ENCODE results near the gene SLC25A29. TPM values are rescaled to one million over a fixed set of nuclear protein-coding genes. Genes with fewer than 3 reads are reported as not detected.

The SLC25A29 gene
- total and polyA plus RNA-seq, 8 donors: 56.0 to 105 (median 80.5) TPM

DNA sequence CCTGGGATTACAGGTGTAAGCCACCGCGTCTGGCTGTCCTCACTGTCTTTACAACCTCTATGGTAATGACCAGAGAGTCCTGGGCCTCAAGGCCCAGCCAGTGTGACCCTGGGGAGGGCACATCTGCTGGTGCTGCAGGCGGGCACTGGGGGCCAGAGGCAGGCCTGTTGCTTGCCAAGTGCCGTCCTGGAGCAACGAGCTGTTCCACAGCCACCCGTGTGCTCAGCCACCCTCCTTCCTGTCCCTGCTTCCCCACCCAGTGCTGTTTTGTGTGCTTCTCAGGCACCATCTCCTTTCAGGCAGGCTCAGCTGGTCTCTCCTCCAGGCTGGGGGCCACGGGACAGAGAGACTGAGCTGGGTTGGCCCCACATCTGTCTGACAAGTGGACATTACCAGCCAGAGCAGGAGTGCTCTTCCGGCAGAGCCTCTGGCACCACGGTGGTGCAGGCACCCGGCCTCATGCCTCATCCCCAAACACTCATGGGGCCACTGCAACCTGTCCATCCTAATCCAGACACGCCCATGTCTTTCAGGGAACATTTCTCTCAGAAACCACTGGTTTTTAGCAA lies 25.9 kb upstream of the SLC25A29 start:
- DNase-seq (peak in 1 of 4 donors; percentile 39), ATAC-seq (no peak)
- Histone ChIP-seq H3K4me3 (no peak overlapping the region), H3K36me3 (peaks cover 0 to 53% of the 10 kb centered on the region in 2 donors), H3K27ac (no peak overlapping the region), H3K4me1 (no peaks in the 10 kb centered on the region), H3K27me3 (no peaks in the 10 kb centered on the region), H3K9me3 (no peaks in the 10 kb centered on the region)
- TF ChIP-seq, protein P1, sequence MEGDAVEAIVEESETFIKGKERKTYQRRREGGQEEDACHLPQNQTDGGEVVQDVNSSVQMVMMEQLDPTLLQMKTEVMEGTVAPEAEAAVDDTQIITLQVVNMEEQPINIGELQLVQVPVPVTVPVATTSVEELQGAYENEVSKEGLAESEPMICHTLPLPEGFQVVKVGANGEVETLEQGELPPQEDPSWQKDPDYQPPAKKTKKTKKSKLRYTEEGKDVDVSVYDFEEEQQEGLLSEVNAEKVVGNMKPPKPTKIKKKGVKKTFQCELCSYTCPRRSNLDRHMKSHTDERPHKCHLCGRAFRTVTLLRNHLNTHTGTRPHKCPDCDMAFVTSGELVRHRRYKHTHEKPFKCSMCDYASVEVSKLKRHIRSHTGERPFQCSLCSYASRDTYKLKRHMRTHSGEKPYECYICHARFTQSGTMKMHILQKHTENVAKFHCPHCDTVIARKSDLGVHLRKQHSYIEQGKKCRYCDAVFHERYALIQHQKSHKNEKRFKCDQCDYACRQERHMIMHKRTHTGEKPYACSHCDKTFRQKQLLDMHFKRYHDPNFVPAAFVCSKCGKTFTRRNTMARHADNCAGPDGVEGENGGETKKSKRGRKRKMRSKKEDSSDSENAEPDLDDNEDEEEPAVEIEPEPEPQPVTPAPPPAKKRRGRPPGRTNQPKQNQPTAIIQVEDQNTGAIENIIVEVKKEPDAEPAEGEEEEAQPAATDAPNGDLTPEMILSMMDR (IDR thresholded peaks at IDR 0.05): no peak
- intact Hi-C loops (cut with DNase I): no loop called here

DNA sequence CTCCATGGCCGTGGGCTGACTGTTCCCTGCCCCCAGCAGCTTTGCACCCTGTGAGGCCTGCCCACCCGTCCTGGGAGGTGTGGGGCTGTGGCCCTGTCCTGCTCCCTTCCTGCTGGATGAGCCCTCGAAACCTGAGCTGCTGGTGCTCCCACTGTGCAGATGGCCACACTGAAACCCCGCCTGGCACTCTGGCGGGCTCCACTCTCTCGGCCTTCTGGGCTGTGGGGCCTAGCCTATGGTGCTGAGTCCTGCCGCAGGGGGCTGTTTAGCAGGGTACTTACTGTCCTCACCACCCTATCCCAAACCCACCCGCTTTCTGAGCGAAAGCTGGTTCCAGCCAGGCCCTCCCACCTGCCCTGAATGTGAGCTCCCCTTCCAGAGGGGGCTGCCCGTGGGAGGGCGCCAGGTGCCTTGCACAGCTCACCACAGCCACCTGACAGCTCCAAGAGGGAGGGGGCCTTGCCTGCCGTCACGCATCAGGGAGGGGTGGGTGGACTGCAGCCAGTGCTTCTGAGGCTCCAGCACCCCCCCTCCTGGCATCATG lies 24.2 kb upstream of the SLC25A29 start:
- no peak overlapping the region for H3K27ac ChIP-seq
- DNase-seq (no peak), ATAC-seq (no peak)
- intact Hi-C loops (cut with DNase I): no loop called here
- no peaks in the 10 kb centered on the region for H3K9me3 ChIP-seq
- H3K4me3 ChIP-seq: no peak overlapping the region
- peaks cover 0 to 36% of the 10 kb centered on the region in 2 donors for H3K36me3 ChIP-seq
- no peaks in the 10 kb centered on the region for H3K27me3 ChIP-seq
- no peaks in the 10 kb centered on the region for H3K4me1 ChIP-seq
- TF ChIP-seq, protein P1 (IDR thresholded peaks at IDR 0.05): no peak

DNA sequence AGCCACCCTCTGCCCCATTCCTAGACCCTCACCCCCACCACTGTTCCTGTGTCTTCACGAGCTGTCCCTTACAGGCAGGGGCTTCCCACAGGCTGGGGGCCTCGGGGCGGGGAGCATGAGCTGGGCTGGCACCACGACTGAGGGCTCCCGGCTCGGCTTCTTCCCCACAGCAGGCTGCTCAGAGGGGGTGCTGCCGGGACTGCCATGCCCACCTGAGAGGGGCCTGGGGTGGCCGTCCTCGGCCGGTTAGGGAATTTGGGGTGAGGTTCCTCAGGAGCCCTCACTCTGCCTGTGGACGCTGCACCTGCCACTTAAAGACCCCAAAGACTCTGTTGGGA lies 23.7 kb upstream of the SLC25A29 start:
- H3K9me3 ChIP-seq: no peaks in the 10 kb centered on the region
- no peaks in the 10 kb centered on the region for H3K4me1 ChIP-seq
- no peak overlapping the region for H3K27ac ChIP-seq
- no peak for DNase-seq
- ATAC-seq: no peak
- TF ChIP-seq, protein P1 (IDR thresholded peaks at IDR 0.05): no peak
- H3K27me3 ChIP-seq: no peaks in the 10 kb centered on the region
- peaks cover 0 to 31% of the 10 kb centered on the region in 2 donors for H3K36me3 ChIP-seq
- no peak overlapping the region for H3K4me3 ChIP-seq
- intact Hi-C loops (cut with DNase I): no loop called here

DNA sequence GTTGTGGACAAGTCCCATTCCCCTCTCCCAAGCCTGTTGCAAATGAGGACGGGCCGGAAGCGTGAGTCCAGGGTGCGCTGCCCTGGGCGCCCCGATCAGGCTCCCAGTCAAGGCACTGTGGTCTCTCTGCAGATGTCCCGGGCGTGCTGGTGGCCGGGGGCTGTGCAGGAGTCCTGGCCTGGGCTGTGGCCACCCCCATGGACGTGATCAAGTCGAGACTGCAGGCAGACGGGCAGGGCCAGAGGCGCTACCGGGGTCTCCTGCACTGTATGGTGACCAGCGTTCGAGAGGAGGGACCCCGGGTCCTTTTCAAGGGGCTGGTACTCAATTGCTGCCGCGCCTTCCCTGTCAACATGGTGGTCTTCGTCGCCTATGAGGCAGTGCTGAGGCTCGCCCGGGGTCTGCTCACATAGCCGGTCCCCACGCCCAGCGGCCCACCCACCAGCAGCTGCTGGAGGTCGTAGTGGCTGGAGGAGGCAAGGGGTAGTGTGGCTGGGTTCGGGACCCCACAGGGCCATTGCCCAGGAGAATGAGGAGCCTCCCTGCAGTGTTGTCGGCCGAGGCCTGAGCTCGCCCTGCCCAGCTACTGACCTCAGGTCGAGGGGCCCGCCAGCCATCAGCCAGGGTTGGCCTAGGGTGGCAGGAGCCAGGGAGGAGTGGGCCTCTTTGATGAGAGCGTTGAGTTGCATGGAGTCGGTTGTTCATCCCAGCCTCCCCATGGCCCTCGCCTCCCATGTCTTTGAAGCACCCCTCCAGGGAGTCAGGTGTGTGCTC lies 23.2 kb upstream of the SLC25A29 start:
- Histone ChIP-seq H3K27ac (no peak overlapping the region), H3K36me3 (peaks cover 0 to 25% of the 10 kb centered on the region in 2 donors), H3K4me3 (no peak overlapping the region), H3K4me1 (no peaks in the 10 kb centered on the region), H3K27me3 (no peaks in the 10 kb centered on the region), H3K9me3 (no peaks in the 10 kb centered on the region)
- no peak for ATAC-seq
- TF ChIP-seq, protein P1 (IDR thresholded peaks at IDR 0.05): no peak
- intact Hi-C loops (cut with DNase I): no loop called here
- no peak for DNase-seq

DNA sequence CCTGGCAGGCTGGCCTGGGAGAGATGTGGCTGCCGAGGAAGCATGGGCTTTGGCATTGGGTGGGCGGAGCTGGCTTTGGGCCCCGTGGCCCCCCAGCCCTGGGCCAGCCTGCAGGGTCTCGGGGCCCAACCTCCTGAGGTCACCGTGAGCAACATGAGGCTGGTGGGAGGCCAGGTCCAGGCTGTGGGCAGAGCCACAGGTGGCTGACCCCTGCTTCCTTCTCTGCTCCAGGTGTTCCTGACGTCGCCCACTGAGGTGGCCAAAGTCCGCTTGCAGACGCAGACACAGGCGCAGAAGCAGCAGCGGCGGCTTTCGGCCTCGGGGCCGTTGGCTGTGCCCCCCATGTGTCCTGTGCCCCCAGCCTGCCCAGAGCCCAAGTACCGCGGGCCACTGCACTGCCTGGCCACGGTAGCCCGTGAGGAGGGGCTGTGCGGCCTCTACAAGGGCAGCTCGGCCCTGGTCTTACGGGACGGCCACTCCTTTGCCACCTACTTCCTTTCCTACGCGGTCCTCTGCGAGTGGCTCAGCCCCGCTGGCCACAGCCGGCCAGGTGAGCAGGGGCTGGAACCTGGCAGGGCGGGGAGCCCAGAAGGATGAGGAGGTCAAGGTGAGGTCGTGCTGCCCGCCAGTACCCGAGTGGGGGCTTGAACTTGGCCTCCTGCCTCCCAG lies 22.4 kb upstream of the SLC25A29 start:
- TF ChIP-seq, protein P1 (IDR thresholded peaks at IDR 0.05): no peak
- Histone ChIP-seq H3K4me3 (no peak overlapping the region), H3K36me3 (peaks cover 0 to 17% of the 10 kb centered on the region in 2 donors), H3K9me3 (no peaks in the 10 kb centered on the region), H3K27ac (no peak overlapping the region), H3K4me1 (no peaks in the 10 kb centered on the region), H3K27me3 (no peaks in the 10 kb centered on the region)
- ATAC-seq (no peak), DNase-seq (no peak)
- intact Hi-C loops (cut with DNase I): no loop called here

Measured in left lung (tissue), 10 donors.